ENCODE results near the gene BET1L.

The BET1L gene

GRCh38 chr11:253886-254270 lies 46.7 kb upstream of the BET1L start:
- Histone ChIP-seq H3K27ac (ENCODE audit: low read depth, low read length, poor library complexity, severe bottlenecking) (no peak overlapping the region), H3K36me3 (ENCODE audit: insufficient read depth, low read length) (peaks cover 45% of the 10 kb centered on the region), H3K9me2 (ENCODE audit: low read depth, low read length) (no peaks in the 10 kb centered on the region), H2AFZ (ENCODE audit: low read length) (no peak overlapping the region), H3K4me3 (ENCODE audit: low read depth, low read length, poor library complexity, severe bottlenecking) (no peak overlapping the region), H4K20me1 (ENCODE audit: insufficient read depth, low read length) (no peaks in the 10 kb centered on the region), H3K9ac (ENCODE audit: low read length) (no peak overlapping the region), H3K9me3 (ENCODE audit: low read length) (no peaks in the 10 kb centered on the region), H3K4me2 (ENCODE audit: low read length) (no peak overlapping the region), H3K4me1 (ENCODE audit: insufficient read depth, low read length, severe bottlenecking) (peaks cover 16% of the 10 kb centered on the region), H3F3A (ENCODE audit: insufficient read depth, low read length) (no peaks in the 10 kb centered on the region), H3K79me2 (ENCODE audit: insufficient read depth, low read length) (no peaks in the 10 kb centered on the region), H3K27me3 (ENCODE audit: insufficient read depth, low read length) (no peaks in the 10 kb centered on the region)
- TF ChIP-seq EZH2 (IDR thresholded peaks at IDR 0.05; ENCODE audit: borderline replicate concordance, low read length) (no peak), CTCF (IDR thresholded peaks at IDR 0.05; ENCODE audit: low read length) (no peak)

- peaks cover 51% of the 10 kb centered on the region for H3K36me3 ChIP-seq (ENCODE audit: insufficient read depth, low read length)
- H3K4me2 ChIP-seq (ENCODE audit: low read length): no peak overlapping the region
- H3K27ac ChIP-seq (ENCODE audit: low read depth, low read length, poor library complexity, severe bottlenecking): no peak overlapping the region
- H3K79me2 ChIP-seq (ENCODE audit: insufficient read depth, low read length): no peaks in the 10 kb centered on the region
- H3K9ac ChIP-seq (ENCODE audit: low read length): no peak overlapping the region
- TF ChIP-seq EZH2 (IDR thresholded peaks at IDR 0.05; ENCODE audit: borderline replicate concordance, low read length): no peak
- TF ChIP-seq CTCF (IDR thresholded peaks at IDR 0.05; ENCODE audit: low read length): no peak
- H4K20me1 ChIP-seq (ENCODE audit: insufficient read depth, low read length): no peaks in the 10 kb centered on the region
- H3K4me3 ChIP-seq (ENCODE audit: low read depth, low read length, poor library complexity, severe bottlenecking): no peak overlapping the region
- H2AFZ ChIP-seq (ENCODE audit: low read length): no peak overlapping the region
- no peaks in the 10 kb centered on the region for H3K9me3 ChIP-seq (ENCODE audit: low read length)
- H3F3A ChIP-seq (ENCODE audit: insufficient read depth, low read length): no peaks in the 10 kb centered on the region
- H3K9me2 ChIP-seq (ENCODE audit: low read depth, low read length): no peaks in the 10 kb centered on the region
- no peaks in the 10 kb centered on the region for H3K27me3 ChIP-seq (ENCODE audit: insufficient read depth, low read length)
- H3K4me1 ChIP-seq (ENCODE audit: insufficient read depth, low read length, severe bottlenecking): peaks cover 16% of the 10 kb centered on the region
Observed at GRCh38 chr11:253160-253885, 46.1 kb upstream of the BET1L start.

GRCh38 chr11:252666-253065 lies 45.5 kb upstream of the BET1L start:
- no peak overlapping the region for H3K4me2 ChIP-seq (ENCODE audit: low read length)
- H3K9me2 ChIP-seq (ENCODE audit: low read depth, low read length): no peaks in the 10 kb centered on the region
- H3K27ac ChIP-seq (ENCODE audit: low read depth, low read length, poor library complexity, severe bottlenecking): no peak overlapping the region
- H3K4me1 ChIP-seq (ENCODE audit: insufficient read depth, low read length, severe bottlenecking): peaks cover 11% of the 10 kb centered on the region
- H3K79me2 ChIP-seq (ENCODE audit: insufficient read depth, low read length): no peaks in the 10 kb centered on the region
- no peak overlapping the region for H3K4me3 ChIP-seq (ENCODE audit: low read depth, low read length, poor library complexity, severe bottlenecking)
- H3K9ac ChIP-seq (ENCODE audit: low read length): no peak overlapping the region
- H3K9me3 ChIP-seq (ENCODE audit: low read length): no peaks in the 10 kb centered on the region
- H3F3A ChIP-seq (ENCODE audit: insufficient read depth, low read length): no peaks in the 10 kb centered on the region
- H3K36me3 ChIP-seq (ENCODE audit: insufficient read depth, low read length): peaks cover 57% of the 10 kb centered on the region
- H2AFZ ChIP-seq (ENCODE audit: low read length): no peak overlapping the region
- no peaks in the 10 kb centered on the region for H4K20me1 ChIP-seq (ENCODE audit: insufficient read depth, low read length)
- no peaks in the 10 kb centered on the region for H3K27me3 ChIP-seq (ENCODE audit: insufficient read depth, low read length)
- TF ChIP-seq EZH2 (IDR thresholded peaks at IDR 0.05; ENCODE audit: borderline replicate concordance, low read length): no peak
- TF ChIP-seq CTCF (IDR thresholded peaks at IDR 0.05; ENCODE audit: low read length): no peak

Data from OCI-LY1 (cell line).